Stimulated activated CD4-positive, alpha-beta T cell treated with anti-CD3 and anti-CD28 coated beads, Interleukin-1b, Interleukin-23, amount 100 ng/mL, for 48 hours (primary cell): ENCODE measurements around the gene MINK1.
"Not testable (repeated sequence)": the region's sequence is repeated elsewhere in the genome, so short reads cannot be mapped to it uniquely, and the experiment has no call there.

Experiments used
- DNase-seq: peaks from one replicate; pipeline ENCODE4 v3.0.0-alpha.2; 2020

The MINK1 gene

DNA sequence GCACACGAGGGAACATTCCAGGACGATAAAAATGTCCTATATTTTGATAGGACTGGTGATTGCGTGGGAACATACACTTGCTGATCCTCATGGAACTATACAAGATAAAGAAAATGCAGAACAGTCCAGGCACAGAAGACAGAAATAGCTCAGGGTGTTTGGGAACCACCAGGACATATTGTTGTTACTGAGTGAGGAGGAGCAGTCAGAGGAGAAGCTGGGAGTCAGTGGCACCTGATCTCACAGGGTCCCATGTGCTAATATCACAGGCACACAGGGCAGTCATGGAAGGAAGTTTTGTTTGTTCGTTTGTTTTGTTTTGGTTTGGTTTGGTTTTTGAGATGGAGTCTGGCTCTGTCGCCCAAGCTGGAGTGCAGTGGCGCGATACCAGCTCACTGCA, 20.4 kb upstream of the MINK1 start:
- no peak for DNase-seq

DNA sequence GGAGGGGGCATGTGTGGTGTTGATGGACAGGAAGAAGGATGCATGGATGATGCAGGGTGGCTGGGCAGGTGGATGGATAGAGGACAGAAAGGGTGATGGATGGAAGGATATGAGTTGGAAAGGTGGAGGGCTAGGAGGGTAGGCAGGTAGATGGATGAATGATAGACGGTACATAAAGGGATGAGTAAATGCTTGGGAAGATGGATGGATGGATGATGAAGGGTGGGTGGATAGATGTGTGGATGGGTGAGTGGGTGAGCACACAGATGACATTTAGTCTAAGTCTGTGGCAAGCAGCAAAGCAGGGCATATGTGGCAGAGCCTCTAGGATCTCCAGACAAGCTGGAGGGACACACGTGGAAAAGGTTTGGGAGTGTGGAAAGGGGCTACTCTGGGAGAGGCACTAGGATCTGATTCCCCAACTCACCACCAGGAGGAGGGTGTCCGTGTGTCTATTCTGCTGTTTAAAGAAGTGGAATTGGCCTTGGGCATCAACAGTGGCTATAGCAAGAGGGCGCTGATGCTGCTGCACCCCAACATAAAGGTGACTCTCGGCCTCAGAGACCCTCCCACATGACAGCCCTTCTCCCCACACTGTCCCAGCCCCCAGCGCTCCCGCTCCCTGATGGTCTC, 18.0 kb upstream of the MINK1 start:
- DNase-seq: no peak

DNA sequence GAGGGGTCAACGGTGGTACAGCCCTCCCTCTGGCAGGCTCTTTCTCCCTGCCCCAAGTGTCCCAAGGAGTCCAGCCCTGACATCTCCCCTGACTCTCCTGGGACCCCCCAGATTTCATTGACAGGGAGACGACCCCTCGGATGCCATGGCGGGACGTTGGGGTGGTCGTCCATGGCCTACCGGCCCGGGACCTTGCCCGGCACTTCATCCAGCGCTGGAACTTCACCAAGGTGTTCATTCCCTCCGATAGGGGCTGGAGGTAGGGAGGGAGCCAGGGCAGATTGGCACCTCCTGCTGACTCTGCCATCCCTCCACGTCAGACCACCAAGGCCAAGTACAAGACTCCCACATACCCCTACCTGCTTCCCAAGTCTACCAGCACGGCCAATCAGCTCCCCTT, 16.3 kb upstream of the MINK1 start:
- DNase-seq: no peak

DNA sequence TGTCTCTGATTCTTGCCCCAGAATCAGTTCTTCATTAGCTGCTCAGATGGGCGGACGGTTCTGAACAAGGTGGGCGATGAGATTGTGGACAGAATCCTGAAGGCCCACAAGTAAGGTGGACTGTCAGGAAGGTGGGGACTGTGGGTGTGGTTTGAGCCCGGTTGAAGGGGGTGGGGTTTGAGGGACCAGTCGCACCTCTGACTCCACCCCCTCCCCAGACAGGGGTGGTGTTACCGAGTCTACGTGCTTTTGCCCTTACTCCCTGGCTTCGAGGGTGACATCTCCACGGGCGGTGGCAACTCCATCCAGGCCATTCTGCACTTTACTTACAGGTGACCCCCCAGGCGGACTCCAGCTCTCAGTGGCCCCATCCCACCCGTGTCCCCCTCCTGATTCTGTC, 14.9 kb upstream of the MINK1 start:
- no peak for DNase-seq

DNA sequence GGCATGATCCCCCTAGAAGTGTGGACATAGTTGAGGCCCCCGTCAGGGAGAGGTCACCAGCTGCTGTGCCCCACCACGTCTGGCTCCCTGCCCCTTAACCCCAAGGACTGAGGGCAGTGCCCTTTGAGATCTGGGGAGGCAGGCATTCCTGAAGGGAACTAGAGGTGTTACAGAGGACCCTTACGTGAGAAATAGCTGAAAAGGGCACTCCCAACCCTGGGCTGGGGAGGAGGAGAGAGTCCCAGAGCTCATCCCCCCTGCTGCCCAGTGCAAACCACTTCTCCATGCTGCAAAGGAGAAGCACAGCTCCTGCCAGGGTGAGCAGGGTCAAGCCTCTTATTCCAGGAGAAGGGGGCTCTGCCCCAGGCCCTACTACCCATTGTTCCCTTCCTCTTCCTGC, 10.3 kb upstream of the MINK1 start:
- no peak for DNase-seq

DNA sequence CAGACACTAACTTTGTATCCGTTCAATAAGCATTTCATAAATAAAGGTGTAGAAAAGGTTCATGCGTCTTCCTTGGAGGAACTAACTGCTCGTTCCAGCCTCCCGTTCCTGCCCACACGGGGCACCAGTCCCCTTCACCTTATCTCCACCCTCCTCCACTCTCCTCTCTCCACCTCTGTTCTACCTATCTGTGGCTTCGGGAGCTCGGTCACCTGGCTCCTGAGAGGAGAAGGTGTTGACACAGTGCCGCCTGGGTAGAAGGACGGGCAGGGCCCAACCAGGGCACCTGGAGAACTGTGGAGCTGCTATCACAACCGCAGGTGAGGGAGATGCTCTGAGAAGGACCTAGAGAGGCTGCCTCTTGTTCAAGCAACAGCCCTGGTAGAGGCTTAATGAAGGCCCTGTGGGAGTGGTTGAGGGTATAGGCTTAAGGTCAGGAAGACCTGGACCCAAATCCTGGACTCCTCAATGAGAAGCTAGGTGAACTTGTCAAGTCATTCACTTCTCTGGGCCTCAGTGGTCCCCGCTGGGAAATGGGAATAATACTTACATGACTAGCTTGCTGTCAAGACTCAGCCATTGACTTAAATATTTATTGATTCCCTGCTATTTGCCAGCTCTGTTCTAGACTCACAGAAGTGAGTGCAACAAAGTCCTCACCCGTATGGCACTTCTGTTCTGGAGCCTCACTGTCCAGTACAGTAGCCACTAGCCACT, 9.6 kb upstream of the MINK1 start:
- DNase-seq: no peak

DNA sequence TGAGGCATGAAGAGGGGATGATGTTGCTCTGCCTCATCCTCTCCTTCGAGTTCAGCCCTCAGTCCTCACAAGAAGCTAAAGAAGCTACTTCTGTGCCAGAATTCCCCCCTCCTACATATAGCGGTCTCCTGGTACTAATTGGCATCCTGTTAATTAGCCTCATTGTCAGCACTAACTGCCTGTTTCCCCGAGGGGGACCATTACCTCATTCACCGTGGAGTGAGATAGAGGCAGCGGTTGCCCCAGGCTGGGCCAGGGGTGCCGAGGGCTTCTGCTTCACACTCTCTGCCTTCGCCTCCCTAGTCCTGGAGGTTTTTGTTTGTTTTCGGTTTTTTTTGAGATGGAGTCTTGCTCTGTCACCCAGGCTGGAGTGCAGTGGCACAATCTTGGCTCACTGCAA, 5.7 kb upstream of the MINK1 start:
- DNase-seq: no peak

DNA sequence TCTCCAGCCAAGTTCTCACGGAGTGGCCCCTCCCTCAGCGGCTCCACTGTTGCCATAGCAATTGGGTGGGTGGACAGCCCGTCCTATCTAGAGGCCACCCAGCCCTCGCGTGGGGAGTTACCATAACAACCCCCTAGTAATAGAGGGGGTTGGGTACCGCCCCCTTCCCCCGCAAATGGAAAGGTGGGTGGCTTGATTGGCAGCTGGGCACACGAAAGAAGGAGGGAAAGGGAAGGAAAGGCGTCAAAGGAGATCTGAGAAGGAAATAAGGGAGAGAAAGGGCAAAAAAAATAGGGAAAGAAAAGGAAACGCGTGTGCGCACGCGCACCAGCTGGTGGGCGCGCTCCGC, 337 bp upstream of the MINK1 start:
- not testable (repeated sequence) for DNase-seq

DNA sequence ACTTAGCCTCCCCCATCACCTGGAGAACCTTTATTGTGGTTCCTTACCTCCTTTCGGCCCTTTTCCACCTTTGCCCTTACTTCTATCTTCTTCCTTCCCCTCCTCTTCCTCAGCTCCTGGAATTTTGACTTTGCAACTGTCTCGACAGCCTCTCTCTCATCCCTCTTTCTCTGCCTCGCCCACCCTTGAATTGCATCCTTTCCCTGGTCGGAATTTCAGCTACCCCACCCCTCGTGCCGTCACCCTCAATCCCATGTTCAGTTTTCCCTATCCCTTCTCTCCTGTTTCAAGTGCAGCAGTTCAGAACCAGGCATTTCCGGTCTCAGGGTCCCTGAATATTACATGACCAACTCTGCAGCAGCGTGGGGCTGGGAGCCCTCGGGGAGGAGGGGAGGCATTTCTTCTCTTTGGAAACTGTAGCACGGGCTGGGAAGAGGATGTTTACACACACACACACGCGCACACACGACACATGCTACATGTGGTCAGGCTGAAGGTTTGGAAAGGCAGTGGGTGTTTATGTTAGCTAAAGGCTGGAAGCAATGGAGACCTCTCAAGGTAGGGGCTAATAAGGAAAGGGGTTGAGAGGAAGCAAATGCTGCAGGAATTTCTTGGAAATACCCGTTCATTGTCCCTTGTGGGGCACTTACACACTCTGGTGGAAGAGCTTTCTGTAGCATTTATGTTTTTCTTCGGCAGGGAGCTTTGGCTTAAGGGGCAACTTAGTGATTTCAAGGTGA, 971 bp downstream of the MINK1 start:
- DNase-seq: no peak

DNA sequence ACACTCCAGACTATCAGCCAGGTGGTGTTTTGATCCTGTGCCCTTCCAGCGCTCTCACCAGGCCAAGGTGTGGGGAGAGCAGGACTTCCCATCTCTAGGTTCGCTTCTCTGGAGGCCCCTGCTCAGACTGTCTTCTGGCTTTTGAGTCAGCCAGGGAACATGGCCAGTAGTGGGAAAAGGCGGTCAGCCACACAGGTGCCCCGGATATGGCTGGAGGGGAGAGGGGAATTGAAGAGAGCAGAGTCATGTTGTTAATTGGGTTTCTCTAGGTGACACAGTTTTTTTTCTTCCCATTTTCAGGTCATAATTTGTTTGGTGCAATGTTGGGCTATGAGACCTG, 1.5 kb downstream of the MINK1 start:
- DNase-seq: no peak

DNA sequence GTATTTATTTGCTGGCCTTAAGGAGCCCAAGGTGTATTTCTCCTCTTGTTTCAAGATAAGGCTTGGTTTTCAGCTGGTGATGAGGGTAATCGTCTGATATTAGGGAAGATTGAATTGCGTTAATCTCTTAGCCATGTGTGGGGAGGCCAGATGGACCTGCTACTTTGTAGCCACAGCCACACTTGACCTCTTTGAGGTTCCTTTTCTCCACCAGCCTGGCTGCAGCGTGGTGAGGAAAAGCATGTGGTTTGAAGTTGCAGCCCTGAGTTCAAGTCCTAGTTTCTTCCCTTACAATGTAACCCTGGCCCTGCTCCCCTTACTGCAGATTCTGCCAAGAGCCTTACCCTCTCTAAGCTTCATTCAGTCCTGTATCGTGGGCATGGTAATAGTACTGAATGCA, 3.1 kb downstream of the MINK1 start:
- DNase-seq: no peak

DNA sequence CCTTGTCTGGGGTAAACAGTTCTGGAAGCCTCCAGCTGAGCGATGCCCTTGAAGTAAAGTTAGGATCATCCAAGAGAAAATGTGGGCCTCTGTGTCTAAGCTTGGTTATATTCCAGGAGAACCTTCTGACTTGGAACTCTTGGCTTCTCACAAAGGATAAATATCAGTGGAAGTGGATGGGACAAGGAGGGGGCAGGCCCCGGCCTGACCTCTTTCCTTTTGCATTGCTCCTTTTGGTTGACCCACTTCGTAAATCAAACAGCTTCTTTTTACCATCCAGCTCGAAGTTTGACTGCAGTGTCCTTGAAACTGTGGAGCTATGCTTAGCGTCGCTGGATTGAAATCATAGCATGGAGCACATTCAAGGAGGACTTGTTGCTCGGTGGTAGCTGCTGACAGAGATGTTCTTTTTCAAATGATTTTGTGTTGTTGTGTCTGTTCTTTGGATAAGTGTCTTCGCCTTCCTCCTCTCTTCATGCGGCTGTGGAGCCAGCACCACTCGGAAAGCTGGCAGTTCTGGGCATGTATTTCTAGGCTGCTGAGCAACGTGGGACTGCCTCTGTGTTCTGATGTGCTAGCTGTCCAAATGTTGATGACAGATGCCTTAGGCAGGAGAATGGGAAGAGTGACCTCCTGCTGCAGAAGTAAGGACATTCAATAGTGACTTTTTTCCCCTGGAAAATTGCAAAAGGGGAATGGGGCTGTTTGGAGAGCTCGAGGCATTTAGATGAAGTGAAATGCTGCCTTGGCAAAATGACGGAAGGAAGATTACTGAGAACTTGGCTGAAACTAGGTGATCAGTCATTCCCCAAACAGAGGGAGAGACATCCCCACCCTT, 4.5 kb downstream of the MINK1 start:
- DNase-seq: no peak

DNA sequence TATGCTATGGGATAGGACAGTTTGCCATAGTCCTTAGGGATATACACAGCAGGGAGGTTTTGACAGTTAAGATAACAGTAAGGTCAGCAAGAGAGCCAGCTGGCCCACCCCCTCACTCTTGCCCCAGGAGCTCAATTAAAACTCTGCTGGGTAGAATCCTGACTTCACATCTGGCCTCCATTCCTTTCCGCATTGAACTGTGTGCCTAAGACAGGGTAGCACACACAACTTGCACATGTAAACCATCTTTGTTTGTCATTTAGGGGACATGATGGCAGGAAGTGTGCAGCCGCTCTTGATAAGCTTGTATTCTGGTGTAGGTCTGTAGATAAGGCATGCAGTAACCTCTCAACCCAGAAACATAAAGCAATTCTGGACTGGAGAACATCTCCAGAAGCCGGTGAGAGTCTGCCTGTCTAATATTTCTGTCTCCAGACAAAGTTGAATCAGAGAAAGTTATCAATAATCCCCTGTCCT, 5.2 kb downstream of the MINK1 start:
- no peak for DNase-seq

DNA sequence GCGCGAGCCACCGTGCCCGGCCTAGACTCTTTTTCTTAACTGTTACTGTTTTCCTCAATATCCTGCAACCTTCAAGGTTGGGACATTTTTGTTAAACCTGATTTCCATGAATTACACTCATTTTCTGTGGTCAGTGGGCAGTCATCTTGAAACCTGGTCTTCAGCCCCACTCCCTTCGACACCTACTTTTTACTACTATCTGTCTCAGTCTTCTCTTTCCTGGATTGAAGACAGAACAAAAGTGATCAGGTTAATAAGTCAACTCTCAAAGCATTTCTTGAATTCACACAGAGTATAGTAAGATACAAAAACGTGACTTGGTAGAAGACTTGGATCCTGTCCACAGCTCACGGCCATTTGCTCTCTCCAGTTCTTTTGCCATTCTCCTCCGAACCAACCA, 6.1 kb downstream of the MINK1 start:
- DNase-seq: no peak

DNA sequence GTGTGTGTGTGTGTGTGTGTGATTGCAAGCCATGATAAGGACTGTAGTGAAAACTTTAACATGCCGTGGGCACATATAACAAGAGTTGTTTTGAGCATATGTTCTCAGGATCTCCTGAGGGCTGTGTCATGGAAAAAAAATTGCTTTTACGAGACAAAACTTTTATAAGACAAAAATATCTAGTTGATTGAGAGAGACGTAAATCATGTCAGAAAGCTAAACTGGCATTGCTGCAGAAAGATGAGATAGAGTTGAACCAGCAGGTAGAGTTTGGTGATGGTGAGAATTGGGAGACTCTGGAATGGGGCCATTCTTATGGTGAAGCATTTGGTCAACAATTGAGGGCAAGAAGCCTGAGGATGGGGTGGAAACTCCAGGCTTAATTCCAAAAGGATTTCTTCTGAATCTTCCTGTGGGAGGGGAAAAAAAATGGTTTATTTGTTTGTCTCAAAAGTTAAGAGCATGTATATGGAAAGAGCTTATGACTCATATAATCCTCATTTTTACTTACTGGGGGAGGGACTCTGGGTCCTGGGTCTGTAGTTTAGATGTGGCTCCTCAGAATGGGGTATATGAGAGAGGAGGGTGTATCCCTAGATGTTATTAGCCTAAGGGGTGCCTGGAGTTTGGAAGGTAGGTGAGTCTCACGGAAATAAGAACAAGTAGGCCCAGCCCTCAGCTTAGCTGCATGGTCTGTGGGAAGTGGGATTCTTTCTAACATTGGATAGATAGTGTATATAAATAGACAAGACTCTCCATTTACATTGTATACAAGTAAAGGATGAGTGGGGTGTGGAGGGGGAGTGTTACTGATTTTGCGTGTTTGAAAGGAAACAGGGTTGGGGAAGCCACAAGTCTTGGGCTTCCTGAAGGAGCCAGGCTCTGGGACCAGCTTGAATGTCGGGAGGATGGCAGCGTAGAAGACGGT, 7.1 kb downstream of the MINK1 start:
- DNase-seq: no peak

DNA sequence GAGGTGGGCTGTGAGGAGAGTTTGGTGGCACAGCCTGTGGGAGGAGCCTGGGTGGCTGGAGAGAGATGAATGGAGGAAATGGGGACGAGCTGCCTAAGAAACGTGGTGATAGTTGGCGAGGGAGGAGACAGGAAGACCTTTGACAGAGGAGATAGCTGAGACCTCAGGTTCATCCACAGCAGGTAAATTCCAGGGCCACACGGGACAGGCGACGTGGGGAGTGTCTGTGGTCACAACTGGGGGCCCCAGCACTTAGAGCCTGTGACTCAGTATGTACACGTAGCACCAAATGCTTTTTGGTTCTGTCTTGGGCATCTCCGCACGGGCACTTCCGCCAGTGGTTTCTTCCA, 7.7 kb downstream of the MINK1 start:
- DNase-seq: peak; percentile 34

DNA sequence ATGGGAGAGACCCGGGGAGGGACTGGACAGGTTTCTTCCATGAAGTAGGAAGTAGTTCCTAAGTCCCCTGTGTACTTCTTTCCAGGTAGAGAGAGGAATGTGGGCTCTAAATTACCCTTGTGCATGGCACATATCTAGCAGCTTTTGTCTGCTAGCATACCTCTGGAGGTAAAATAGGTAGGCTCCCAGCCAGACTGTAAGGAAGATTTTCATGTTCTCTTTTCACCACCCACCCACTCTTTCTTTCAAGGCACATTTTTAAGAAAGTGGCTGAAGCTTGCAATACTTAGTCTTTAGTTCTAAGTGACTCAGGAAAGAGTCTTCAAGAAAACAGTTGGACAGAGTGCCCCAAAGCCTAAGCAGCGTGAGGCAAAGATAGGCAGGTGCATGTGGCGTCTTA, 9.2 kb downstream of the MINK1 start:
- no peak for DNase-seq

DNA sequence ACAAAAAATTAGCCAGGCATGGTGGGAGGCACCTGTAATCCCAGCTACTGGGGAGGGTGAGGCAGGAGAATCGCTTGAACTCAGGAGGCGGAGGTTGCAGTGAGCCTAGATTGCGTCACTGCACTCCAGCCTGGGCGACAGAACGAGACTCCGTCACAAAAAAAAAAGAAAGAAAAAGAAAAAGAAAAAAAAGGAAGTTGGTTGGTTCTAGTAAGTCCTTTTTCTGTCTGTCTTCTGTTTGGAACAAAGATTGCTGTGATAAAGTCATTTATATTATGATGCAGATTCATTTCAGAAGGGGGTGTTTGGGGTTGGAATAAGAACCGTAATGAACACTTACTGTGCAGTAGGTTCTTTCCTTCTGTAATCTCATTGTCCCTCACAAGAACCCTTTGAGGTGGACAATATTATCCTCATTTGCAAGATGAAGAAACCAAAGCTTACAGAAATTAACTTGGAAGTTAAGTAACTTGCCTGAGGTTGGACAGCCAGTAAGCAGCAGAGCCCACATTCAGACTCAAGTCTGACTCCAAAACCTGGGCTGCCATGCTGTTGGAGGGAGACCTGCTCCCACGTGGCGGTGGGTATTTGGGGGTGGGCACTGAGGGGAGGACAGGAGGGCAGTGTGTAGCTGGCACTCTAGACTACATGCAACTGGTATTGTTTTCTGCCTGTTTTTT, 10.3 kb downstream of the MINK1 start:
- no peak for DNase-seq

DNA sequence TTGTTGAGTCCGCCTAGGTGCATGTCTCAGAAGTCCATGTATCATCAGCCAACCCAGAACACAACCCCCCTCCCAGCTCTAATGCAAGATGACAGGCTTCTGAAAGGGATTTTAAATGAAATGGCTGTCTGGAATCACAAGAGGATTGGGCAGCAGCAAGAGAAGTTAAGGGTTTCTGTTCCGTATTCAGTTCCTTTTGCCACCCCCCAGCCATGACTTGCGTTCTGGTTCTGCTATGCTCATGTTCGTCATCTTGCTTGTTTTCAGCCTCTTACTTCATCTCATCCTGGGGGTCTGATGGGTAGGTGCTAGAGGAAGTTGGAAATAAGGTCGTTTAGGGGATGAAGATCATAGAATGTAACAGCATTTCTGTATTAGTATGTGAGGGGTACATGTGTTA, 12.0 kb downstream of the MINK1 start:
- DNase-seq: no peak

DNA sequence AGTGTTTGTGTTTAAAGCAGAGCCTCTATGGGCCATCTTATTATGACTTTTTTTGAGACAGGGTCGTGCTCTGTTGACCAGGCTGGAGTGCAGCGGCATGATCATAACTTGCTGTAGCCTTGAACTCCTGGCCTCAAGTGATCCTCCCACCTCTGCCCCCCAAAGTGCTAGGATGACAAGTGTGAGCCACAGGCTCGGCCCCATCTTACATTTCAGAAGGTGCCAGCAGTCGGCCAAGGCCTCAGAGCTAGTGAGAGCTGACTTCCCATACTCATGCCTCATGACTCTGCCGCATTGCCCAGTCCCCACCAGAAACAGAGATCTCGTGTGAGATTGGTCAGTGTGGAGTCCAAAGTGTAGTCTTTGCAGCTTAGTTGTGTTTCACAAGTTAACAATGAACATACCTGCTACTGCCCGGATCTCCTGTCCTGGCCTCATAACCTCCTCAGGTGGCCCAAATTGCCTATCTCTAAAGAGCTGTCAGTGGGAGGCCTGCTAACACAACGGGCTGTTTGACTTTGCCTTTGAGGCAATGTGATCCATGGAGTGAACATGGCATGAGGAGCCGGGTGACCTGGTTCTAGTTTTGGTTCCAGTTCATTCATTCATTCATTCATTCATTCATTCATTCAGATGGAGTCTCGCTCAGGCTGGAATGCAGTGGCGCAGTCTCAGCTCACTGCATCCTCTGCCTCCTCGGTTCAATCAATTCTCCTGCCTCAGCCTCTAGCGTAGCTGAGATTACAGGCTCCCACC, 13.7 kb downstream of the MINK1 start:
- DNase-seq: no peak

DNA sequence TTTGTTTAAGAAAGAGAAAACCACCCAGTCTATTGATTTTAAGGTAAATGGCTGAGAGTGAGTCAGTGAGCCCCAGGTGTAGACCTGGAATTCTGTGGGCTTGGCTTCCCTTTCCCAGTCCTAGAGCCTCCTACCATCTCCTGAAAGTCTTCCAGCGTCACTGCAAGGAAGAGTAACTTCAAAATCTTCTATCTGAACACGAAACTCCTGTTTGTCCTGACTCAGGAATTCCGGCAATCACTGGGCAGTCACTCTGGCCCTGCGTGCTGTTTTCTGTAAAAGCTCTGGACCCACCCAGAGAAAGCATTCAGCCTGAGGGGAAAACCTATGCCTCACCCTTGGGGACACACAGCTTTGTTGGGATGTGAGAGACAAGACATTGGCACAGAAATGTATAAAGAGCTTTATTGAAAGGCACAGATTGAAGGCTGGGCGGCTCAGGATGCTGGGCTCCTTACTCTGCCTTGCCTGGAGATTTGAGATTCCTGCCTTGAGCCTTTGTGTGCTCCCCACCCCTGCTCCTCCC, 15.9 kb downstream of the MINK1 start:
- DNase-seq: no peak
